Fibroblast of skin of right quadriceps (primary cell): ENCODE measurements around the gene GLYR1.

Source experiments
- DNase-seq: peaks from one replicate; pipeline ENCODE4 v3.0.0-alpha.2; 2013

The GLYR1 gene

DNA sequence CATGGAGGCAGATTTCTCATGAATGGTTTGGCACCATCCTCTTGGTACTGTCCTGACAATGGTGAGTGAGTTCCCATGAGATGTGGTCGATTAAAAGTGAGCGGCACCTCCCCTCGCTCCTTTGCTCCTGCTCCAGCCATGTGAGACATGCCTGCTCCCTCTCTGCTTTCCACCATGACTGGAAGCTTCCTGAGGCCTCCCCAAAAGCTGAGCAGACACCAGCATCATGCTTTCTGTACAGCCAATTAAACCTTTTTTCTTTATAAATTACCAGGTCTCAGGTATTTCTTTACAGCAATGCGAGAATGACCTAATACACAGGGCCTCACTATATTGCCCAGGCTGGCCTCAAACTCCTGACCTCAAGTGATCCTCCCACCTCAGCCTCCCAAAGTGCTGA, 92.2 kb downstream of the GLYR1 start:
- no peak for DNase-seq

DNA sequence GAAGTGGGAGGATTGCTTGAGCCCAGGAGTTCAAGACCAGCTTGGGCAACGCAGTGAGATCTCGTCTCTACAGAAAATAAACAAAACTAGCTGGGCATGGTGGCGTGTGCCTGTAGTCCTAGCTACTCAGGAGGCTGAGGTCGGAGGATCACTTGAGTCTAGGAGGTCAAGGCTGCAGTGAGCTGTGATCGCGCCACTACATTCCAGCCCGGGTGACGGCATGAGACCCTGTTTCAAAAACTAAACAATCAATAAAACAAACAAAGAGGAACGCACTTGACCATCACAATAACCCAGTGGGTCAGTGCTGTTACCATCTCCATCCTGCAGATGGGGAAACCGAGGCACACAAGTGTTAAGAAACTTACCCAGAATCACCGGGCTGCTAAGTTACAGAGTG, 93.9 kb downstream of the GLYR1 start:
- no peak for DNase-seq
